Measurements from ENCODE around the gene ADGRG1. TPM values are rescaled to one million over a fixed set of nuclear protein-coding genes. Genes with fewer than 3 reads are reported as not detected.
A peak's percentile ranks its signal among the peaks of the same experiment; 100 is the strongest.

The ADGRG1 gene
- total RNA-seq, 1 donor from 2014 or later = 13.9 TPM

- Histone ChIP-seq H2AFZ (ENCODE audit: low read depth, low read length) (no peak overlapping the region), H4K20me1 (ENCODE audit: insufficient read depth, low read length) (no peaks in the 10 kb centered on the region), H3K27me3 (ENCODE audit: insufficient read depth, low read length) (no peaks in the 10 kb centered on the region), H3K4me2 (ENCODE audit: low read length) (no peak overlapping the region), H3K27ac (ENCODE audit: low read depth, low read length) (no peak overlapping the region), H3K9ac (ENCODE audit: low read length) (no peak overlapping the region), H3K79me2 (ENCODE audit: insufficient read depth, low read length) (no peaks in the 10 kb centered on the region), H3K9me3 (ENCODE audit: insufficient read depth, low read depth, low read length) (no peaks in the 10 kb centered on the region), H3K4me1 (ENCODE audit: insufficient read depth, low read length) (peaks cover 25% of the 10 kb centered on the region), H3K36me3 (ENCODE audit: insufficient read depth, low read length) (no peaks in the 10 kb centered on the region), H3K4me3 (ENCODE audit: insufficient read depth, low read depth, low read length) (no peak overlapping the region)
- Mint-ChIP-seq H3K4me1 (ENCODE audit: low read depth, unreplicated experiment) (peaks cover 8% of the 10 kb centered on the region), H3K9me3 (ENCODE audit: unreplicated experiment) (no peaks in the 10 kb centered on the region), H3K27ac (ENCODE audit: unreplicated experiment) (peak overlapping the region; percentile 34), H3K27me3 (ENCODE audit: low read depth, unreplicated experiment) (peaks cover 2% of the 10 kb centered on the region), H3K36me3 (ENCODE audit: low read depth, unreplicated experiment) (no peaks in the 10 kb centered on the region), H3K4me3 (ENCODE audit: unreplicated experiment) (no peak overlapping the region)
- no peak for TF ChIP-seq EZH2 (IDR thresholded peaks at IDR 0.05; ENCODE audit: insufficient read depth, low read length)
- TF ChIP-seq CTCF (IDR thresholded peaks at IDR 0.05; ENCODE audit: insufficient read depth, low read depth, low read length) = peak; percentile 100
- no peak for FAIRE-seq
- DNase-seq (ENCODE audit: low read depth) = no peak
These were observed 20.4 kb downstream of the ADGRG1 start for GRCh38 chr16:57648581-57649442.

- Histone ChIP-seq H3K4me3 (ENCODE audit: insufficient read depth, low read depth, low read length) (no peak overlapping the region), H3K27ac (ENCODE audit: low read depth, low read length) (no peak overlapping the region), H2AFZ (ENCODE audit: low read depth, low read length) (no peak overlapping the region), H3K79me2 (ENCODE audit: insufficient read depth, low read length) (no peaks in the 10 kb centered on the region), H3K9ac (ENCODE audit: low read length) (no peak overlapping the region), H3K27me3 (ENCODE audit: insufficient read depth, low read length) (no peaks in the 10 kb centered on the region), H3K4me2 (ENCODE audit: low read length) (no peak overlapping the region), H3K4me1 (ENCODE audit: insufficient read depth, low read length) (peaks cover 27% of the 10 kb centered on the region), H3K9me3 (ENCODE audit: insufficient read depth, low read depth, low read length) (no peaks in the 10 kb centered on the region), H3K36me3 (ENCODE audit: insufficient read depth, low read length) (no peaks in the 10 kb centered on the region), H4K20me1 (ENCODE audit: insufficient read depth, low read length) (no peaks in the 10 kb centered on the region)
- peaks cover 2% of the 10 kb centered on the region for H3K27me3 Mint-ChIP-seq (ENCODE audit: low read depth, unreplicated experiment)
- FAIRE-seq (no peak), DNase-seq (ENCODE audit: low read depth) (no peak)
- TF ChIP-seq EZH2 (IDR thresholded peaks at IDR 0.05; ENCODE audit: insufficient read depth, low read length) = no peak
- TF ChIP-seq CTCF (IDR thresholded peaks at IDR 0.05; ENCODE audit: insufficient read depth, low read depth, low read length) = no peak
- H3K36me3 Mint-ChIP-seq (ENCODE audit: low read depth, unreplicated experiment) = no peaks in the 10 kb centered on the region
- no peak overlapping the region for H3K4me3 Mint-ChIP-seq (ENCODE audit: unreplicated experiment)
- no peak overlapping the region for H3K27ac Mint-ChIP-seq (ENCODE audit: unreplicated experiment)
- no peaks in the 10 kb centered on the region for H3K9me3 Mint-ChIP-seq (ENCODE audit: unreplicated experiment)
- peaks cover 8% of the 10 kb centered on the region for H3K4me1 Mint-ChIP-seq (ENCODE audit: low read depth, unreplicated experiment)
These were observed 21.0 kb downstream of the ADGRG1 start for GRCh38 chr16:57649443-57649751.

- Mint-ChIP-seq H3K27me3 (ENCODE audit: low read depth, unreplicated experiment) (peaks cover 2% of the 10 kb centered on the region), H3K4me1 (ENCODE audit: low read depth, unreplicated experiment) (peaks cover 8% of the 10 kb centered on the region), H3K27ac (ENCODE audit: unreplicated experiment) (no peak overlapping the region), H3K9me3 (ENCODE audit: unreplicated experiment) (no peaks in the 10 kb centered on the region), H3K4me3 (ENCODE audit: unreplicated experiment) (no peak overlapping the region), H3K36me3 (ENCODE audit: low read depth, unreplicated experiment) (no peaks in the 10 kb centered on the region)
- Histone ChIP-seq H3K4me3 (ENCODE audit: insufficient read depth, low read depth, low read length) (no peak overlapping the region), H3K9ac (ENCODE audit: low read length) (no peak overlapping the region), H3K27me3 (ENCODE audit: insufficient read depth, low read length) (no peaks in the 10 kb centered on the region), H3K4me1 (ENCODE audit: insufficient read depth, low read length) (peaks cover 28% of the 10 kb centered on the region), H2AFZ (ENCODE audit: low read depth, low read length) (no peak overlapping the region), H3K4me2 (ENCODE audit: low read length) (no peak overlapping the region), H4K20me1 (ENCODE audit: insufficient read depth, low read length) (no peaks in the 10 kb centered on the region), H3K79me2 (ENCODE audit: insufficient read depth, low read length) (no peaks in the 10 kb centered on the region), H3K9me3 (ENCODE audit: insufficient read depth, low read depth, low read length) (no peaks in the 10 kb centered on the region), H3K27ac (ENCODE audit: low read depth, low read length) (no peak overlapping the region), H3K36me3 (ENCODE audit: insufficient read depth, low read length) (no peaks in the 10 kb centered on the region)
- DNase-seq (ENCODE audit: low read depth) = no peak
- FAIRE-seq = no peak
- no peak for TF ChIP-seq EZH2 (IDR thresholded peaks at IDR 0.05; ENCODE audit: insufficient read depth, low read length)
- no peak for TF ChIP-seq CTCF (IDR thresholded peaks at IDR 0.05; ENCODE audit: insufficient read depth, low read depth, low read length)
These were observed 21.4 kb downstream of the ADGRG1 start for GRCh38 chr16:57649846-57650245.
